KG1 (cell line): ENCODE results near the gene MYOF.
"Not testable (repeated sequence)": the region's sequence is repeated elsewhere in the genome, so short reads cannot be mapped to it uniquely, and the experiment has no call there.

Experiments
- DNase-seq: peaks from one replicate; lab custom pipeline; 2025; lab: John Stamatoyannopoulos, UW

The MYOF gene

DNA sequence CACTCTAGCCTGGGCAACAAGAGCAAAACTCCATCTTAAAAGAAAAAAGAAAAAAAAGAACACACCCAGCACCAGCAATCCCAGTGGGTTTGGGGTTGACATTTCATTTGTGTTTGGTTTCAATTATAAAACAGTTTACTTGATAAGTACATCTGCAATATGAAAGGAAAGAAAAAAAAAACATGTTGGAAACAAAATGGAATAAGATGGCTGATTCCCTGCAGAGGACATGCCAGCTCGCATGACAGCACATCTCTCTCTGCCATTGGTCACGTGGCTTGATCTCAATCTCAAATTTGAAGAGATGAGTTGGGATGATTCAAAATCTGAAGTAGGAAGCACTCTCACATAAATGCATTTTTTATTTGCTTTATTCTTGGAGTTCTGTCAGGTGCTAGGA, 28.0 kb downstream of the MYOF start:
- no peak for DNase-seq

DNA sequence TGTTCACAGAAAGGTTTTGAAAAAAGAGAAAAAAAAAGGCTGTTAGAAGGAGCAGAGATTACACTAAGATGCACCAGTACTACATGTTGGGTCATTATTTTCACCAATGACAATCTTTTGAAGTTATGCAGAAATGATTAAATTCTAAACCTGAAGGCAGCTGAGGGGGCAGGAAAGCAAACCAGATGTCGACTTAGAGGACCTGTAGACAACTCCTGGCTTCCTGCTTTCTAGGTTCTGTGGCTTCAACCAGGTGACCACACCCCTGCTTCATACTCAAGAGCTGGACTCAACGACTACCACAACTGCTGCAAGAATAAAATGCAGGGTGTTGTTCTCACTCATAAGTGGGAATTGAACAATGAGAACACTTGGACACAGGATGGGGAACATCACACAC, 30.0 kb downstream of the MYOF start:
- DNase-seq: no peak

DNA sequence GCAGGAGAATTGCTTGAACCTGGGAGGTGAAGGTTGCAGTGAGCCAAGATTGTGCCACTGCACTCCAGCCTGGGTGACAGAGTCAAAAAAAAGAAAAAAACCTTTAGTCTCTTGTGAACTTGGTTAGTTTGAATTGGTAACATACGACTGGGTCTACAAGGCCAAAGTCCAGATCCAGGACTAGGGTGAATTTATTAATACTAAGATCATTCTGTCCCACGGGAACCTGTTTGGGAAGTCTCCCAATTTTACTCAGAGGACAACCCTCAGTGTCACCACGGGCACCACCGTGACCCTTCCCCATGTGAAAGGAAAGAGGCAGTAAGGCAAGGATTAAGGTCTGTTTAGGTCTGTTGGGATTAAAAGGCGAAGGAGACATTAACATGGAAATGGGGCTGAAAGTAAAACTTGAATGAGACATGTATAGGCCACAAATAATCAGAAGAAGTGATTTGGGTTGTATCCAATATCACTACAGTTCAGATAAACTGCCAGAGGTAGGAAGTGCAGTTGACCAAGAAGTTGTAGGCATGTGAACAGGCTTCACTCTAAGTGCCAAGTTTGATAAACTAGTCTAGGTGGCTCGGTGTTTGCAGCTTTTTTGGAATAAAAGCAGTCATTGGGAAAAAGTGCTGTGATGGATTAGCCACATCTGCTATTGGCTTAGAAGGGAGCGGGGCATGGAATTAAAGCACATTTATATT, 30.7 kb downstream of the MYOF start:
- DNase-seq: no peak

DNA sequence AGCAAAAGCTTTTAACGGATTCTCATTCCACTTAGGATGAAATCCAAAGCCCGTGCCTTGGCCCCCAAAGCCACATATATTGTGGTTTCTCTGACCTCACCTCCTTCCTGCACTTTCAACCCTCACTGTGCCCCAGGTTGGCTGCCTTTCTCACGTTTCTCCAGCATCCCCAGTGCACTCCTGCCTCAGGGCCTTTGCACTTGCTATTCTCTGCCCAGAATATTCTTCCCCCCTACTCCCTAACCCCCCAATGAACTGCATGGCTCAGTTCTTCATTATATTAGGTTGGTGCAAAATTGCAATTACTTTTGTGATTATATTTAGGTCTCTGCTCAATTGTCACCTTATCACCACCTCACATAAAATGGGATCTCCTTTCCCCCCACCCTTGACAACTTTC, 34.2 kb downstream of the MYOF start:
- no peak for DNase-seq

DNA sequence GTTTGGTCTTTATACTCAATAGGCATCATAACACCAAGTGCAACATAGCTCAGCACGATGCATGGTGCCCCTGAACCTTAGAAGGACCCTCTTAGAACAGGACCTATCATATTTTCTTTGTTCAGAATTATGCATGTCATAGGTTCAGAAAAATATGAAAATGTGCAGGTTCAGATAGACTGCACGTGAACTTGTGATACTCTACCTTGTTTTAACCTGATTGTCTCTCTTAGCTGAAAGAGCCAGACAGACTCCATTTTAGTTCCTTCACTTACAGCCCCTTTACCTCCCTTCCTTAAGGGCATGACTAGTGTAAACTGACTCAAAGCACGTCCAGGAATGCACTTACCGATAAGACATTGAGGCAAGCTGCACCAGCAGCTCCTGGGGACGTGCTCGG, 35.1 kb downstream of the MYOF start:
- no peak for DNase-seq

DNA sequence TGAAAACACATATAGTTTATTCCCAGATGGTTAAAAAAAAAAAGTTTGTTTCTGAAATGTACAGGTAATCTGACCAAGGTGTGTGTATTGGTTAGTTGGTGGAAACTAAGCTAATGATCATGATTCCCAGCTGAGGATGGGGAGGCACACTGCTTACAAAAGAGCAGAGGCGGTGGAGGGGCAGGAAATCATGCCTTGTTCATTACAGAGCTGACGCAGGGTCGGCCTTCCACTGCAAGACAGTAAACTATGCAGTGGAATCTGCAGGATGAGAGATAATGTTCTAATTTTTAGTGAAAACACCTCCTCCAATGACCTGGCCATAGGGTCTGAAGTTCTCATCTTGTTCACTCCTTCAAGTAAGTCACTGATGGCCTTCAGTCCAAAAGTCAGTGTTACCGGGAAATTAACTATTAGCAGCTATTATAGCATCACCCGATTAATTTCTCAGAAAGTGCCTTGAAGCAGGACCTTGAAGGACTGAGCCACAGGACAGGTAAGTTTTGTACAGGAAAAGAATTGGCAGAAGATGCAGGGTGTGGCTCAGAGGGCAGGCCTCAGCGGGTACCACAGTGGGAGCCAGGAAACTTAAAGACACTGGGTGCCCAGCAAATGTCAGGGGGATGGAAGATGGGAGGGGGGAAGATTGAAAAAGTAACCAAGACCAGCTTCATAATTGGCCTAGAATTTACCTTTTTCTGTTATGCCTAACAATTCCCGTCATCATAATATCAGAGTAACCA, 36.0 kb downstream of the MYOF start:
- DNase-seq: no peak

DNA sequence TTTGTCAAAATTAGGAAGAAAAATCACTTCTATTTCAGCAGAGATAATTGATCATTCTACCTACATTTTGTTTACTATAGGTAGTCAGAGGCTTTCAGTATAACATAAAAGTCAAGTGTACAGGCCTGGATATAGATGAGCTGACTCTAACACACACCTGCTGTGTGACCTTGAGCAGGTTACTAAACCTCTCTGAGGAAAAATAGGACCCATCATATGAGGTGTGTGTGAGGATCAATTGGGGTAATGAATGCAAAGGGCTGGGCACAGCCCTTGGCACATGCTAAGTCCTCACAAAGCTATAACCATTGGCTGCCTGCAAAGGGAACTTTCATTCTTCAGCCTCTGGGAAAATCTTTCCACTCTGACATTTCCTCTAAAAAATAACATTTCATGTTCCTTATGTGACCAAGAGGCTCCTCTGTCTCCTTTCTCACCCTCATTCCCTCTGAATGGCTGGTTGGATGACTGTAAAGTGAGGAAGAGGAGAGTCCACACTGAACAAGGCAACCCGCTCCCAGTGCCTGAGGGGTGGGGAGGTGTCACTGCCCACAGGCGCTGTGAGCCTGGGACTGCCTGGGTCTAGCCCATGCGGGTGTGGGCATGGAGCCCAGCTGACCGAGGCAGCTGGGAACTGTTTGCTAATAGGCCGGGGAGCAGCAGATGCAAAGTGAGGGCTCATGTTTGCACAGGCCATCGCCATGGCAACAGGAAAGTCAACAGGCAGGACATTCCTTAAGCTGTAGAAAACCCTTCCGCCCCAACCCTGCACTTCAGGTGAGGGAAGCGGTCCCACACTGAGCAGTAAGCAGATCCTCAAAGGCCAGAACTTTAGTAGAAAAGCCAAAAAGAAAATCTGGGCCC, 36.8 kb downstream of the MYOF start:
- DNase-seq: no peak

DNA sequence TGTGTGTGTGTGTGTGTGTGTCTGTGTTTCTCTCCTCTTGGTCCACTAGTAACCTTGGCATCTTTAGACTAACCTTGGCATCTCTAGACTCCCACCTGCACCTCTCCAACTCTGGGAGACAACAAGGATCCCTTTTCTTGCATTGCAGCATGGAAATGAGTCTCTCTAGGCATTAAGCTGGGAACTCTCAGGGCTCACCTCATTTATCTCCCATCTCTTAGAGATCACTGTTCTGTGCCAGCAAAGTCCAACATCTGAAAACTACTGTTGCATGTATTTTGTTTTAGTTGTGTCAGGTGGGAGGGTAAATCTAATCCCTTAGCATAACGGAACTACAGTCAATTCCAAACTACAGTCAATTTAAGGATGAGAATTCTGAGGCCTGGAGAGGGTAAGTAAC, 38.7 kb downstream of the MYOF start:
- no peak for DNase-seq

DNA sequence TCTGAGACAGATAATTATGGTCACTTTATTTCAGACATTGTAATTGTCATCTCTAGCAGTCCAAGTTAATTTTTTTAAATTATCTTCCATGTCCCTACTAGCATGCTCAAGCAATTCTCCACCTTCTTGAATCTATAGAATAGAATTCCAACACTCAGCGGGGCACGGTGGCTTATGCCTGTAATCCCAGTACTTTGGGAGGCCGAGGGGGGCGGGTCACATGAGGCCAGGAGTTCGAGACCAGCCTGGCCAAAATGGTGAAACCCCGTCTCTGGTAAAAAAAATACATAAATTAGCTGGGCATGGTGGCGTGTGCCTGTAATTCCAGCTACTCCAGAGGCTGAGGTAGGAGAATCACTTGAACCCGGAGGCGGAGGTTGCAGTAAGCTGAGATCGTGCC, 39.4 kb downstream of the MYOF start:
- not testable (repeated sequence) for DNase-seq

DNA sequence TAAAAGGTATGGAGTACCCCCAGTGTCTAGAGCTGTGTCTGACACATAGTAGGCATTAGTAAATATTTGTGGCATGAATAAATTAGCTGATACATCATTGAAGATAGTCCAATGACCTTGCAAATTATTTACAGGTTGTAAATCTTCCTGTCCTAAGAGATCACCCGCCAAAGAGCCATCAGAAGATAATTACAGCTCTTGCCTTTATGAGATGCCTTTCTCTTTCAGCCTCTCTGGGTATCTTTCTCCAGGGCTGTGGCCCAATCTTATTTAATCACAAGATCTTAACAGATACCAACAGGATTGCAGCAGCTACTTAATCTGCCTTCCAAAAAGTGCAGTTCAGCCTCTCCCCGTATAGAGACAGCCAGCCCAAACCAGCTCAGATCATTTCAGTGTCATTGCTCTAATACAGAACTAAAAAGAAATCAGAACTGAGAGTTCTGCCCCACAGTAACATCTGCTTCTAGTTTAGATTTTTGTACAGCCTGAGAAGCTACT, 41.5 kb downstream of the MYOF start:
- no peak for DNase-seq

DNA sequence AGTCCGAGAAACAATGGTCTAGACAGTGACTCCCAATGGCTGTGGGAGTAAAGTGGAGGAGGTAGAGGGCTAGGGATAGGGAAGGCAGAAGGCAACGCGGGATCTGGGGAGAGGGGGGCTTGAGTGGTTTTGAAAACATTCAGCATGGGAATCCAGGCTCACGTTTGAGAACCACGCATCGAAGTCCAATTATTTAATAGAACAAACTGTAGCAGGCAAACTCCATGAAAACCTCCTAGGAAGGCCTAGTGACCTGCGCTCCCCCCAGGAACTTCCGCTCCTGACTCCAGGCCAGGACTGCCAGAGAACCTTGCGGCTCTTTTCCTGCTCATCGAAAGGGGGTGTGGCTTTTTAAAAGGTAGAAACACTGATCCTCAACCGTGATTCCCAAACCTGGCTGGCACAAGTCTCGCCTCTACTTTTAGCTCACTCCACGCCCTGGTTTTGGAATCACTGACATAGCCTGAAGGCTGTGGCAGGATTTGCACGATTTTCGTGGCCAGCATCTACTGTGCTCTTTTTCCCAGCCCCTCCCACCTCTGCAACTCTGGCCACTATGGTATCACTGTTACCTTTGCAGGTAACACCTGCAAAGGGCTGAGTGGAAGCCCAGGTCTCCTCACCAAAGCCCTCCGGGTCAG, 43.4 kb downstream of the MYOF start:
- DNase-seq: no peak

DNA sequence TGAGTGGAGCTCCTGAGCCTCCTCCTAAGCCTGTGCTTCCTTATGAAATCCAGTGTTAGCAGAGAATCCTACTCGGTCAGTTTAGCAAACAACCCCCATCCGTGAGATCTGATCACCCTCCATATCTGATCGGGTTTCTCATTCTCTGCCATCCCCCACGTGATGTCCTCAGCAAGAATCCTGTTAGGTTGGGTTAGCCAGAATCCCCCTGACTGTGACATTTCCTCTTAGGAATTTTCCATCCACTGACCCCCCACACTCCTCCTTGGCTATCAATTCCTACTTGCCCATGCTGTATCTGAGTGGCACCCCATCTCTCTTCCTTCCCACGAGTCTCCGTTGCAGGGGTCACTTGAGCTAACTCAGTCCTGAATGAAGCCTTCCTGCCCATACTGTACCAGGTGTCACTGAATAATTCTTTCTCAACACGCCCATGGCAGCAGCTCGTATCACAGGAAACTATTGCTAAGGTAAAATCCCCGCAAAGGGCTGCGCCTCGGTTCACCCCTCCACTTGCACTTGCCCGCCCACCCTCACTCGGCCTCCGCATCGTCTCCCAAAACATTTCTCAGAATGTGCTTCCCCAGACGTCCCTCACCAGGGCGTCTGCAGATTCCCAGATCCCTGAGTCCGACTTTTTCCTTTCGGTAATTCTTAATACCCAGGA, 44.1 kb downstream of the MYOF start:
- no peak for DNase-seq

DNA sequence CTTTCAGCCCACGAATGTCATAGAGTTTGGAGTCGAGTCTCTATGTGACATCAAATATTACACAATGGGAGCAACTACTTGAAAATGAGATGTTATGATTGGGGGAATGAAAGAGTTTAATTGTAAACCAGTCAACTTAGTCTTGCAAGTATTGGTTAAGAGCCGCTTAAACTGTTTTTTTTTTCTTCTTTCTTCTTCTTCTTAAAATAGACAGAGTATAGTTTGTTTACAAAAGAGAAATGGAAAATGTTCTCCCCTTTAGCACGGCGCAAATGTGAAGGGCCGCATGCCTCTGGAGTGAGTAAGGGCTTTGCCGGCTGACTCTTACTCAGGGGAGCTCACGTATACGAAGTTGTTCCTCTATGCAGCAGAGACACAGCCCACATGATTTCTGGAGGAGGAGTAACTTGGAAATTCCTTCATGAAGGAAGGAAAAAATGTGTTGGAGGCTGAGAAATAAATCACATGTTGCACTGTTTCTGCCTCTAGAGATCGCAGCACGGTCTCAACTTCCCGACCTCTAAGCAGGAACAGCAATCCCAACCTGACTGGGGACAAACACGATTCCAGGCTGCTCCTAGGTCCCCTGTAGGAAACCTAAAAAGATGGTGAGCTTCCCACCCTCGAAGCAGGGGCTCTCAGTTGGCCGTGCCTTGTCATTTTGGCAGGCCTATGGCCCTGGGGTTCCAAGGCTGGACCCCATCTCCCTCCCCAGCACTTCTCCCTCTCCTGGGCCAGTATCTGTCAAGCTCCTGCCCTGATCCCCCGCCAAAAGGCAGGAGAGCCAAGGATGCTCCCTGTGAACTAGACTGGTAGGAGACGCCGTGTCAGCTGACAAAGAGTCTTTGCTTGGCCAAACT, 44.8 kb downstream of the MYOF start:
- no peak for DNase-seq

DNA sequence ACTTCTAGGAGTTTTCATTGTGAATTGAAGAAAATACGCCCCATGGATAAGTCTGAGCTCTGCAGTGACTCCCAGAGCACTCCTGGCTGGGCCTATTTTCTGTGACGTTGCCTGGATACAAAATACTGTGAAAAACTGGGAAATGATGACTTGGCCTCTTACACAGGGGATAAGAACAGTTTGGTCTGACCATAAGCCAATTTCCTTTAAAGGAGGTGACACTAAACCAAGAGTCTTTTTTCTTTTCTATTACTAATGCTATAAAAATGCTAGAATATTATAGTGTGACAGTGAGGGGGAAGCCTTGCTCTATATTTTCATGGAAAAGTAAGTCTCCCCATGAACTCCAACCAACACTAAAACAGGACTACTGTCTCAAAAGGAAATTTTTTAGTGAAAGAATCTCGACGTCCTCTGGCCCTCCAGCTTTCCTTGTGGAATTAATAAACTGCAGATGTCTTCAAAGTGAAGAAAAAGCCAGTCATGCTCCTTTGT, 45.5 kb downstream of the MYOF start:
- DNase-seq: no peak

DNA sequence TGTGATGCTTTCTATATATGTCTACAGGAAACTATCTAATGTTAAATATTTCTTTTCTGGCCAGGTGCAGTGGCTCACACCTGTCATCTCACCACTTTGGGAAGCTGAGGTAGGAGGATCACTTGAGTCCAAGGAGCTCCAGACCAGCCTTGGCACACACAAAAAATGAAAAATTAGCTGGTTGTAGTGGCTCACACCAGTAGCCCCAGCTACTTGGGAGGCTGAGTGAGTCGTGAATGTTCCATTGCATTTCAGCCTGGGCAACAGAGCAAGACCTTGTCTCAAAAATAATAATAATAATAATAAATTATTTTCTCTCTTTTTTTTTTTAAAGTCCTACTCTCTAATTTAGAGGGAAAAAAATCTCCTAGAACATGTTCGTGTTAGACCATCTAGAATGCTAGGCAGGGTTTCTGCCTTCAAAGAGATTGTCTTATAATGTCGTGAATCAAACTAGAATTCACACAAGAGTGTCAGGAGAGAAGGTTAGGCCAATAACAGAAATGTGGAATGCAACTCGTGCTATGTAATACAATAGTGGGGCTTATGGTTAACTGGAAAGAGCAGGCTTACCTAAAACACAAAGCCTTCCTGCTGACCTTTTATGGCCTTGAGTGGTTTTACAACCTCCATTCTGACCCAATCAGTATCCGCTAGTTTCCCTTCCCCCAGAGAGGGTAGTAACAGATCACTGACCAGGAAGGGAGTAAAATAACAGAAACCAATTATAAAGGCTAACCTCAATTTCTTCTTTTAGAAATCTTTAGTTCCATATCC, 46.3 kb downstream of the MYOF start:
- DNase-seq: no peak

DNA sequence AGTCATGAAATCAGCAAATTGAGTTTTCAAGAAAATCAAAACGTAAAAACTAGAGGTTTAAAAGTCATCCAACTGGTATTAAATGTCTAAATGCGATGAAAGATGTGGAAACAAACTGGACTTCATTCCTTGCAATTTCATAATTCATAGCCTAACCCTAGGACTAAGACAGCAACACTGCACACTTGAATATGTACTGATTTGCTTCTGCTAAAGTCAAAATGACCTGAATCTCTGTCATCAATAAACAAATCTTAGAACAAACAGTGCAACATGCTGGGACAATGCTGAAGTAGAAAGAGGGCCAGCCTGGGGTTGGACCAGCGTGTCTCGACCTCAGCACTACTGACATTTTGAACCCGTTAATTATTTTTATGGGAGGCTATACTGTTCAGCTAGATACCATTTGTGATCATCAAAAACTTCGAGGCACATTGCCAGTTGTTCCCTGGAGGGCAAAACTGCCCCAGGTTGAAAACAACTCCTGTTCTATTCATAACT, 47.1 kb downstream of the MYOF start:
- no peak for DNase-seq

DNA sequence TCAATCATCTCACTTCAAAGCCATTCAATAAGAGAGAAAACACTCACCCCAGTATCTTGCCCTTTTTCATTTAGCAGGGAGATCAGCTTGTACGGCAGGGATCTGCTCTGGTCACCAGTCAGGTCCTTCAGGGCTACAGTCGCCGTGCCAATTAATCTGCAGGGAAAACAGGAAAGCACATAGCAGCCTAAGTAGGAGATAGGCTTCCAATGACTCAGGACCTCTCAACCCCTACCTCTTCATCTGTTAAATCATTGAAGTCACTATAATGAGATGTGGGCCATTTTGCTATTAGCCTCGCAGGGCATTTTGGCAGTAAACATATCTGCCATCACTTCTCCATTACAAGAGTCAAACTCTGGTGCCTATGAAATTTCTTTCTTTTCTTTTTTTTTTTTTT, 50.8 kb downstream of the MYOF start:
- DNase-seq: no peak

DNA sequence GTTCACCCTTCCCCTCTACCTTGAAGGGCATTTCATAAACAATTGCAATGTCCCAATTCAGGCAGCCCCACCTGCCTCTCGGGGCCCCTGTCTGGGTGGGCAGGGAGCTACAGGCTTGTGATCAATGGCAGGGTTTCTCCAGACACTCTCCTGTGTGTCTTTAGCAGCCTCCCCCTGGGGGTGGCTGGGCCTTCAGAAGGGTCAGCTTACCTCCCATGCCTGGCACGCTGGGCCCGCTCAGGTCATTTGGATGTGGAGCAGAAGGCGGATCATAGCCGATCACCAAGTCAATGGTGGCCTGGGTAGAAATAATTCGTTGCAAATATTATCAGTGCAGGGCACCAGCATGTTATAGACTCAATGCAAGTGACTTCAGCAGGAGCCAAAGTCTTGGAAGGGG, 56.3 kb downstream of the MYOF start:
- DNase-seq: no peak

DNA sequence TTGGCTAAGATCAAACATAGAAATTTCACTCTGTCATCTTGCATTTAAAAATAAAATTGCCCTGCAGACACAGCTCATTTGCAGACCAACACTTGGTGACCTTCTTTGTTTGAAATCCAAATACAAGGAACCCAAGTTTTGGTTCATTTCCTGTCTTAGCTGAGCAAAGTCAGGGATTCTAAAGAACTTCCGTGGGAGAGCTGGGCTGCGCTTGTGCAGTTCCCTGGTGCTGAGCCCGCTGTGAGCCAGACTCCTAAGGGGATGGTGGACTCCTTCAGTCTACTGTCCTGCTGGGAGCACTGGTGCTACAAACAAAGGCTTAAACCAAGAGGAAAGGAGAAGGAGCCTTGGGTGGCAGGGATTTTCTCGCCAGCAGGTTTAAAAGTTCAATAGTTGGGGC, 60.0 kb downstream of the MYOF start:
- DNase-seq: no peak
